NT2/D1 (cell line): ENCODE results near the gene ACTR8.

Experiments used
- DNase-seq: peaks from one replicate; pipeline ENCODE4 v3.0.0-alpha.2; 2011; ENCODE audit warnings: low read depth, low spot score
- H3K27me3 ChIP-seq: 2 replicates; pipeline ENCODE4 v1.6.0; 2011; ENCODE audit warnings: mild to moderate bottlenecking; ENCODE audit not compliant: insufficient read length, insufficient read depth
- H3K36me3 ChIP-seq: 2 replicates; pipeline ENCODE4 v1.6.1; 2011; ENCODE audit warnings: mild to moderate bottlenecking, low read length, mixed read lengths; ENCODE audit not compliant: insufficient read depth, insufficient read length
- H3K4me1 ChIP-seq: 2 replicates; pipeline ENCODE4 v1.5.1; 2011; ENCODE audit not compliant: insufficient read depth, insufficient read length
- H3K4me3 ChIP-seq: 2 replicates; pipeline ENCODE4 v1.5.1; 2011; ENCODE audit warnings: low read depth; ENCODE audit not compliant: insufficient read length
- H3K9ac ChIP-seq: 2 replicates; pipeline ENCODE4 v1.6.0; 2011; ENCODE audit warnings: low read depth; ENCODE audit not compliant: insufficient read length
- H3K9me3 ChIP-seq: 2 replicates; pipeline ENCODE4 v1.5.1; 2011; ENCODE audit warnings: mild to moderate bottlenecking, low read length; ENCODE audit not compliant: insufficient read depth
- SUZ12 ChIP-seq: IDR thresholded peaks from 2 replicates; pipeline ENCODE4 v1.6.1; 2011; ENCODE audit not compliant: insufficient read length, insufficient read depth; ENCODE audit errors: extremely low read depth
- YY1 ChIP-seq: IDR thresholded peaks from 2 replicates; pipeline ENCODE4 v1.6.1; 2011; ENCODE audit not compliant: insufficient read length, insufficient read depth
- ZNF274 ChIP-seq: IDR thresholded peaks from 2 replicates; pipeline ENCODE4 v1.6.1; 2011; ENCODE audit warnings: mild to moderate bottlenecking, low read depth, low read length

ACTR8 gene

DNA sequence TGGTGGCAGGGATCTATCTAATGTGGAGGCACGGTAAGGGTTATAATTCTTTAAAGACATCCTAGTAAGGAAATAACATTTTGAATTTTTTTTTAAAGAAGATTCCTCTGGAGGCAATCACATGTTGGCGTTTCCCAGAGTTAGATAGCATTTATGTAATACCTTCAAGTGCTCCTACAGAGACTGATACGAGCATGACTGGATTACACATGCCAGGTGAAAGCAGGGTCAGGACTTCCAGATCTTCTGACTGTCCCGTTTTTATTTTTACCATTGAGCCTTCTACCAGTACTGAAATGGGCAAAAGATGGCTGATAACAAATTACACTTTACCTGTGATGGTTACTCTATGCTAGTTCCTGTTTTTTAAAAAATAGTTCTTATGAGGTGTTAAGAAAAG is 21.8 kb downstream of the ACTR8 start:
- TF ChIP-seq SUZ12 (no peak), ZNF274 (no peak), YY1 (no peak)
- H3K9ac ChIP-seq: no peak overlapping the region
- H3K9me3 ChIP-seq: no peaks in the 10 kb centered on the region
- peaks cover 87% of the 10 kb centered on the region for H3K36me3 ChIP-seq
- no peak overlapping the region for H3K4me3 ChIP-seq
- DNase-seq: no peak
- H3K27me3 ChIP-seq: no peaks in the 10 kb centered on the region
- H3K4me1 ChIP-seq: no peaks in the 10 kb centered on the region

DNA sequence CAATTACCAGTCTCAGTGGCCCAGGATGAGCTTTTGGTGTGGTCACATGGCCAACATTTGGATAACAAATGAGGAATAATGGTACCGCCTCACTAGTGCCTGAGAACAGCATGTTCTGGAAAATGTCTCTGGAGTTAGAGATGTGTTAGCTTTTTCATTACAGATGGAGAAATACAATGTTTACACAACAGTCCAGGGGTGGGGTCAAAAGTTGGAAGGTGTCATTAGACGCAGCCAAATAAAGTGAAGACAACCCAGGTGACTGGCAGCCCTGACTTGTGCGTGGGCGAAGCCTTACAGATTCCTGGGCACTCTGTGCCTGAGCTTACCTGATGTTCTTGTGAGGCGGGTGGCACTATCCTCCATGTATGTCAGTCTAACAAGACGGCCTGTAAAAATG is 22.8 kb downstream of the ACTR8 start:
- Histone ChIP-seq H3K36me3 (peaks cover 78% of the 10 kb centered on the region), H3K4me3 (no peak overlapping the region), H3K4me1 (no peaks in the 10 kb centered on the region), H3K27me3 (no peaks in the 10 kb centered on the region), H3K9me3 (no peaks in the 10 kb centered on the region), H3K9ac (no peak overlapping the region)
- TF ChIP-seq ZNF274 (no peak), SUZ12 (no peak), YY1 (no peak)
- no peak for DNase-seq

DNA sequence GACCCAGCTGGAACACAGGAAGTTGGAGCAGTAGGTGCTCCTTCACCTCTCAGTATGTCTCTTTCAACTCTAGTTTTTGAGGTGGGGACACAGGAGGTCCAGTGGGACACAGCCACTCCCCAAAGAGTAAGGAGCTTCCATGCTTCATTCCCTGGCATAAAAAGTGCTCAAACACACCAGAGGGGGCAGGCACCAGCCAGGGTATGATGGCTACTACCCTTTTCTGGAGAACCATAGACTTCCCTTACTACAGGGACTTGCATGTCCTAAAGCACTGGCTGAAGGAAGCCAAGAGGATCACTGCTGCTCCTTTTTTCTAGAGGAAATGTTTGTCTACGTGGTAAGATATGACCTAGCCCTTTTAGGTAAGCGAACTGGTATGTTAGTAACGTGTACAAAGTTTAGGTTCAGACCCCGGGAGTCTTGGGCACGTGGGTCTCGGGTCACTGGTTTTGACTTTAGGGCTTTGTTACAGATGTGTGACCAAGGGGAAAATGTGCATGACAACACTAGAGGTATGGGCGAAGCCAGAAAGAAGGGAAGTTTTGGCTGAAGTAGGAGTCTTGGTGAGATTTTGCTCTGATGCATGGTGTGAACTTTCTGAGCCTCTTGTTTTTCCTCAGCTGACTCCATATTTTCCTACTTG is 23.7 kb downstream of the ACTR8 start:
- TF ChIP-seq SUZ12 (no peak), ZNF274 (no peak), YY1 (no peak)
- no peak for DNase-seq

DNA sequence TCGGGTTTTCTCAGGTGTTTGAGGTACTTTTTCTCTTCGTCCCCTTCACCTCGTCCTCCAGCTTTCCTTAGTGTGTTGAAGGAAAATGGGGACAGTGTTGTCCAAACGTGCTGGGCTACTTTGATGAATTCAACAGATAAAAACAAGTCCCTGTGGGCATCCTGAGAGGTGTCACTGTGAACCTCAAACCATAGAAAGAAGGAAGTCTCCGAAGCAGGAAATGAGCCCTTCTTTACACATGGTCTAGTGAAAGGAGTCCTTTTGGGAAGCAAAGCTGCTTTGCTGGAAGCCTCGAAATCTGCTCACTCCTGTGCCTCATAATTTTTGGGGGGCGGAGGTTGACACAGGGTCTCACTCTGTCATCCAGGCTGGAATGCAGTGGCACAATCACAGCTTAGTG is 25.0 kb downstream of the ACTR8 start:
- Histone ChIP-seq H3K4me3 (no peak overlapping the region), H3K9ac (no peak overlapping the region), H3K9me3 (no peaks in the 10 kb centered on the region), H3K27me3 (no peaks in the 10 kb centered on the region), H3K36me3 (peaks cover 68% of the 10 kb centered on the region), H3K4me1 (no peaks in the 10 kb centered on the region)
- no peak for DNase-seq
- TF ChIP-seq YY1: no peak
- no peak for TF ChIP-seq ZNF274
- no peak for TF ChIP-seq SUZ12

More for the DNA sequence above, 23.7 kb downstream of the ACTR8 start:
- H3K4me3 ChIP-seq: no peak overlapping the region
- no peaks in the 10 kb centered on the region for H3K27me3 ChIP-seq
- no peaks in the 10 kb centered on the region for H3K9me3 ChIP-seq
- H3K4me1 ChIP-seq: no peaks in the 10 kb centered on the region
- H3K9ac ChIP-seq: no peak overlapping the region
- H3K36me3 ChIP-seq: peaks cover 74% of the 10 kb centered on the region

DNA sequence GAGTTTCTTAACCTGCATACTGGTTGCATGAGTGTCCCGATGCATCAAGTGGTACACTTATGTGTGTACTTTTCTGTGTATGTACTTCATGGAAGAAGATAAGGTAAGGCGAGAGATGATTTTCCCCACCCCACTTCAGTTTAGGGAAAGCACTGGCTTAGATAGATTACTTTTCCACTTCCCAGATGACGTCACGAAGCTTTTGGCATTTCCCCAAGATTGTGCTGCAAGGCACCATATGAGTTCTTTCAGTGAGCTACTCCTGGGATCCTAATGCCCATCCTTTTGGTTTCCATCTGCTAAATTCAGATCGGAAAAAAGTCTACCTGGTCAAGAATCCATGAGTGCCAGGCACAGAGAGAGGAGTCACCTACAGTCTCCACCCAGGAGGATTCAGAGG is 31.1 kb downstream of the ACTR8 start:
- Histone ChIP-seq H3K9me3 (no peaks in the 10 kb centered on the region), H3K27me3 (peaks cover 8% of the 10 kb centered on the region), H3K4me3 (no peak overlapping the region), H3K4me1 (no peaks in the 10 kb centered on the region), H3K36me3 (peaks cover 24% of the 10 kb centered on the region), H3K9ac (no peak overlapping the region)
- DNase-seq: no peak
- TF ChIP-seq YY1 (no peak), SUZ12 (no peak), ZNF274 (no peak)

DNA sequence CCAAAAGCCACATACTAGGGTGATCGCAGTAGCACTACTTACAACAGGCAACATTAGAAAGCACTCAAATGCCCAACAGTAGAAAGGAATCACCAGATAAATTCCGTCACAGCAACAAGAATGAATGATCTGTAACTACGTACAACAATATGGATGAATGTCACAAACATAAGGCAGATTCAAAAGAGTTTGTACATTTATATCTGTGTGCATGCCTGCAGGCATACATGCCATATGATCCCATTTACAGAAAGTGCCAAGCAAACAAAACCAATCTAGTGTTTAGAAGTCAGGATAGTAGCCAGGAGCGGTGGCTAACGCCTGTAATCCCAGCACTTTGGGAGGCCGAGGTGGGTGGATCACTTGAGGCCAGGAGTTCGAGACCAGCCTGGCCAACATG is 32.0 kb downstream of the ACTR8 start:
- TF ChIP-seq ZNF274 (no peak), SUZ12 (no peak), YY1 (no peak)

DNA sequence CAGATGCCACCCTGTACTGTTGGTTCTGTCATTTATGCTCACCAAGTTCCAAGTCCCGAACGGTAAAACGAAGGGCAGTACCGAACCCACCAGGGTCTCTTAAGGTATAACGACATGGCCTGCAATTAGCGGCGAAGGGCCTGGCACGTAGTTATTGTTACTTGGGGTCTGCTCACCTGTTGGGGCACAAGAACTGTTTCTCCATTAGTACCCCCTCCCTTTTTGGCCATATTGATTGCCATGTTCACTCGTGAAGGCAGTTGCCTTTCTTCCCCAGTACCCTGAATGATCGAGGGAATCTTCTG is 35.1 kb downstream of the ACTR8 start:
- Histone ChIP-seq H3K4me3 (peak overlapping the region; percentile 71), H3K9me3 (no peaks in the 10 kb centered on the region), H3K4me1 (peaks cover 26% of the 10 kb centered on the region), H3K27me3 (peaks cover 8% of the 10 kb centered on the region), H3K9ac (peak overlapping the region; percentile 94), H3K36me3 (peaks cover 12% of the 10 kb centered on the region)
- no peak for TF ChIP-seq ZNF274
- TF ChIP-seq SUZ12: no peak
- TF ChIP-seq YY1: no peak
- no peak for DNase-seq

More for the DNA sequence above, 32.0 kb downstream of the ACTR8 start:
- Histone ChIP-seq H3K4me3 (no peak overlapping the region), H3K4me1 (peaks cover 5% of the 10 kb centered on the region), H3K36me3 (peaks cover 22% of the 10 kb centered on the region), H3K27me3 (peaks cover 8% of the 10 kb centered on the region), H3K9ac (no peak overlapping the region), H3K9me3 (no peaks in the 10 kb centered on the region)
- no peak for DNase-seq
